WTC11 (cell line): ENCODE data around the gene STK11.

Experiments used
- AFF4 ChIP-seq: sonication (generic); formaldehyde crosslinking; IDR thresholded peaks from 2 replicates; pipeline ENCODE4 v1.8.1; 2023; ENCODE audit warnings: mild to moderate bottlenecking, missing genetic modification reagents, borderline replicate concordance
- ARID4B ChIP-seq: sonication (generic); formaldehyde crosslinking; IDR thresholded peaks from 2 replicates; pipeline ENCODE4 v1.8.0; 2023; ENCODE audit warnings: missing genetic modification reagents, mild to moderate bottlenecking, borderline replicate concordance
- ATF3 ChIP-seq: sonication (generic); formaldehyde crosslinking; conservative IDR thresholded peaks from 2 replicates; pipeline ENCODE4 v1.8.1; 2022; ENCODE audit warnings: mild to moderate bottlenecking, missing genetic modification reagents
- ATF6 ChIP-seq: sonication (generic); formaldehyde crosslinking; IDR thresholded peaks from 2 replicates; pipeline ENCODE4 v1.8.1; 2023; ENCODE audit warnings: mild to moderate bottlenecking, missing genetic modification reagents
- E2F1 ChIP-seq: sonication (generic); formaldehyde crosslinking; IDR thresholded peaks from 2 replicates; pipeline ENCODE4 v1.8.0; 2022; ENCODE audit warnings: mild to moderate bottlenecking, missing genetic modification reagents
- JUN ChIP-seq: sonication (generic); formaldehyde crosslinking; IDR thresholded peaks from 2 replicates; pipeline ENCODE4 v1.8.0; 2023; ENCODE audit warnings: mild to moderate bottlenecking, missing genetic modification reagents
- SP1 ChIP-seq: sonication (generic); formaldehyde crosslinking; conservative IDR thresholded peaks from 2 replicates; pipeline ENCODE4 v1.8.1; 2022; ENCODE audit warnings: missing genetic modification reagents
- TF ChIP-seq, protein P1 (sequence below): fragments of 200-600 bp; IDR thresholded peaks from 2 replicates; pipeline ENCODE4 v1.8.0; 2022; ENCODE audit warnings: antibody characterized with exemption
- TF ChIP-seq, protein P2 (sequence below): sonication (generic); formaldehyde crosslinking; conservative IDR thresholded peaks from 2 replicates; pipeline ENCODE4 v1.8.1; 2023; ENCODE audit warnings: mild to moderate bottlenecking, low read depth, missing genetic modification reagents, moderate library complexity

DNA sequence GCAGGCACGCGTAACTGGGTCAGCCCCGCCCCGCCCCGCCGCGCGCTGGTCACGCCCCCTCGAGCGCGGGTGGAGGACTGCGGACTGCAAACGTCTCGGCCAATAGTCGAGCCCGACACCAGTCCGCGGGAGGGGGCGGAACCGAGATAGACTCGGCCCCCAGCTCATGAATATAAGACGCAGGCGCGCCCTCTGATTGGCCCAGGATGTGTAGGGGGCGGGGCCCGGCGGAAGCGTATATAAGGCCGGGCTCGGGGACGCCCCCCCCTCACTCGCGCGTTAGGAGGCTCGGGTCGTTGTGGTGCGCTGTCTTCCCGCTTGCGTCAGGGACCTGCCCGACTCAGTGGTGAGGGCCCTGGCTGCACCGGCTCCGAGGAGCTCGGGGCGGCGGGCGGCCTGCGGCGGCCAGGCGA lies 63.5 kb downstream of the STK11 start, which contains the start of gene CIRBP:
- TF ChIP-seq SP1 (CRISPR knock-in tag), result peak; percentile 86
- no peak for TF ChIP-seq ATF3 (CRISPR knock-in tag)
- TF ChIP-seq, protein P1, sequence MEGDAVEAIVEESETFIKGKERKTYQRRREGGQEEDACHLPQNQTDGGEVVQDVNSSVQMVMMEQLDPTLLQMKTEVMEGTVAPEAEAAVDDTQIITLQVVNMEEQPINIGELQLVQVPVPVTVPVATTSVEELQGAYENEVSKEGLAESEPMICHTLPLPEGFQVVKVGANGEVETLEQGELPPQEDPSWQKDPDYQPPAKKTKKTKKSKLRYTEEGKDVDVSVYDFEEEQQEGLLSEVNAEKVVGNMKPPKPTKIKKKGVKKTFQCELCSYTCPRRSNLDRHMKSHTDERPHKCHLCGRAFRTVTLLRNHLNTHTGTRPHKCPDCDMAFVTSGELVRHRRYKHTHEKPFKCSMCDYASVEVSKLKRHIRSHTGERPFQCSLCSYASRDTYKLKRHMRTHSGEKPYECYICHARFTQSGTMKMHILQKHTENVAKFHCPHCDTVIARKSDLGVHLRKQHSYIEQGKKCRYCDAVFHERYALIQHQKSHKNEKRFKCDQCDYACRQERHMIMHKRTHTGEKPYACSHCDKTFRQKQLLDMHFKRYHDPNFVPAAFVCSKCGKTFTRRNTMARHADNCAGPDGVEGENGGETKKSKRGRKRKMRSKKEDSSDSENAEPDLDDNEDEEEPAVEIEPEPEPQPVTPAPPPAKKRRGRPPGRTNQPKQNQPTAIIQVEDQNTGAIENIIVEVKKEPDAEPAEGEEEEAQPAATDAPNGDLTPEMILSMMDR, result no peak
- no peak for TF ChIP-seq AFF4 (CRISPR knock-in tag)
- no peak for TF ChIP-seq ATF6 (CRISPR knock-in tag)
- no peak for TF ChIP-seq ARID4B (CRISPR knock-in tag)
- TF ChIP-seq, protein P2, sequence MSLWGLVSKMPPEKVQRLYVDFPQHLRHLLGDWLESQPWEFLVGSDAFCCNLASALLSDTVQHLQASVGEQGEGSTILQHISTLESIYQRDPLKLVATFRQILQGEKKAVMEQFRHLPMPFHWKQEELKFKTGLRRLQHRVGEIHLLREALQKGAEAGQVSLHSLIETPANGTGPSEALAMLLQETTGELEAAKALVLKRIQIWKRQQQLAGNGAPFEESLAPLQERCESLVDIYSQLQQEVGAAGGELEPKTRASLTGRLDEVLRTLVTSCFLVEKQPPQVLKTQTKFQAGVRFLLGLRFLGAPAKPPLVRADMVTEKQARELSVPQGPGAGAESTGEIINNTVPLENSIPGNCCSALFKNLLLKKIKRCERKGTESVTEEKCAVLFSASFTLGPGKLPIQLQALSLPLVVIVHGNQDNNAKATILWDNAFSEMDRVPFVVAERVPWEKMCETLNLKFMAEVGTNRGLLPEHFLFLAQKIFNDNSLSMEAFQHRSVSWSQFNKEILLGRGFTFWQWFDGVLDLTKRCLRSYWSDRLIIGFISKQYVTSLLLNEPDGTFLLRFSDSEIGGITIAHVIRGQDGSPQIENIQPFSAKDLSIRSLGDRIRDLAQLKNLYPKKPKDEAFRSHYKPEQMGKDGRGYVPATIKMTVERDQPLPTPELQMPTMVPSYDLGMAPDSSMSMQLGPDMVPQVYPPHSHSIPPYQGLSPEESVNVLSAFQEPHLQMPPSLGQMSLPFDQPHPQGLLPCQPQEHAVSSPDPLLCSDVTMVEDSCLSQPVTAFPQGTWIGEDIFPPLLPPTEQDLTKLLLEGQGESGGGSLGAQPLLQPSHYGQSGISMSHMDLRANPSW (CRISPR knock-in tag), result no peak
- no peak for TF ChIP-seq E2F1 (CRISPR knock-in tag)
- peak; percentile 66; the same call in 1 of the 2 replicates for TF ChIP-seq JUN (CRISPR knock-in tag)
